Retinal pigment epithelial cell (primary cell): ENCODE data around the gene IGSF22.

Experiments used
- DNase-seq: peaks from one replicate; pipeline ENCODE4 v3.0.0-alpha.2; 2010; ENCODE audit warnings: low read depth
- H3K4me3 ChIP-seq: 2 replicates; pipeline ENCODE4 v1.5.1; 2011; ENCODE audit warnings: mild to moderate bottlenecking, low read length, control low read depth, moderate library complexity
- TF ChIP-seq, protein P1 (sequence below): conservative IDR thresholded peaks from 2 replicates; pipeline ENCODE4 v1.5.1; 2011; ENCODE audit warnings: low read depth, low read length, control low read depth, inconsistent platforms

IGSF22 gene

DNA sequence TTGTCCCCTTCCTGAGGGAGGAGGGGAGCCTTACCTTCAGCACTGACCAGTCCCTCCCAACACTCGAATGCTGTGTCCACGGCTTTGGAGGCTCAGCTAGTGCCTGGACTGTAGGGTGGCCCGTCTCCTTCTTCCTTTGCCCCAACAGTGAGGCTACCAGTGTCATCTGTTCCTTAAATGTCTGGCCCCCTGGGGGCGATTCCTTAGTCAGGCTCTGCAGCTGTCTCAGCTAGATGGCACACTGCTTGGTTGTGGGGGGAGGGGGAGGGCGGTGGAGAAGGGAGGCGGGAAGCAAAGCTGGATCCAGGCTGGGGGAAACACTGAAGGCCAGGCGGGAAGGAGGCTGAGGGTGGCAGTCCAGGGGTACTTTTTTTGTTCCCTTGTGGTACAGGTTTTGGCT is at the start of gene IGSF22:
TSS of gene IGSF22 (minus strand) at position 149 of the 400 bp plus-strand sequence. CDS start 1,952 bp downstream, outside the sequence.
- H3K4me3 ChIP-seq: no peak within 1 kb of the TSS
- no peak for DNase-seq
- TF ChIP-seq, protein P1, sequence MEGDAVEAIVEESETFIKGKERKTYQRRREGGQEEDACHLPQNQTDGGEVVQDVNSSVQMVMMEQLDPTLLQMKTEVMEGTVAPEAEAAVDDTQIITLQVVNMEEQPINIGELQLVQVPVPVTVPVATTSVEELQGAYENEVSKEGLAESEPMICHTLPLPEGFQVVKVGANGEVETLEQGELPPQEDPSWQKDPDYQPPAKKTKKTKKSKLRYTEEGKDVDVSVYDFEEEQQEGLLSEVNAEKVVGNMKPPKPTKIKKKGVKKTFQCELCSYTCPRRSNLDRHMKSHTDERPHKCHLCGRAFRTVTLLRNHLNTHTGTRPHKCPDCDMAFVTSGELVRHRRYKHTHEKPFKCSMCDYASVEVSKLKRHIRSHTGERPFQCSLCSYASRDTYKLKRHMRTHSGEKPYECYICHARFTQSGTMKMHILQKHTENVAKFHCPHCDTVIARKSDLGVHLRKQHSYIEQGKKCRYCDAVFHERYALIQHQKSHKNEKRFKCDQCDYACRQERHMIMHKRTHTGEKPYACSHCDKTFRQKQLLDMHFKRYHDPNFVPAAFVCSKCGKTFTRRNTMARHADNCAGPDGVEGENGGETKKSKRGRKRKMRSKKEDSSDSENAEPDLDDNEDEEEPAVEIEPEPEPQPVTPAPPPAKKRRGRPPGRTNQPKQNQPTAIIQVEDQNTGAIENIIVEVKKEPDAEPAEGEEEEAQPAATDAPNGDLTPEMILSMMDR: no peak

DNA sequence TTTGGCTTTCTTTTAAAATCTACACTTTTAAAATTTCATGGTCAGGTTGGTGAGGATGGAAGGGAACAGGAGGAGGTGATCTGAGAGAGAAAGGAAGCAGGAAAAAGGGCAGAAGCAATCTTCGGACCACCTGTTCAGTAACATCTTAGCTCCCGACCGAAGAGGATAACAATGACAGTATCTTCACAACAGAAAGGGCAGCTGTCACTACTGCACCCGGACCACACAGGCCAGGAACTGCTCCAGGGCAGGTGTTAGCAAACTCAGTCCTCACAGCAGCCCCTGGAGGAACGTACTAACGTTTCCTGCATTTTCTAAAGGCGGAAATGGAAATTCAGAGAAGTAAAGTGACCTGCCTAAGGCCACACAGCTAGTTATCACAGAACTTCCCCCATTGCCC is 48.8 kb upstream of the IGSF22 start:
- TF ChIP-seq, protein P1: no peak
- no peak overlapping the region for H3K4me3 ChIP-seq
- DNase-seq: no peak

DNA sequence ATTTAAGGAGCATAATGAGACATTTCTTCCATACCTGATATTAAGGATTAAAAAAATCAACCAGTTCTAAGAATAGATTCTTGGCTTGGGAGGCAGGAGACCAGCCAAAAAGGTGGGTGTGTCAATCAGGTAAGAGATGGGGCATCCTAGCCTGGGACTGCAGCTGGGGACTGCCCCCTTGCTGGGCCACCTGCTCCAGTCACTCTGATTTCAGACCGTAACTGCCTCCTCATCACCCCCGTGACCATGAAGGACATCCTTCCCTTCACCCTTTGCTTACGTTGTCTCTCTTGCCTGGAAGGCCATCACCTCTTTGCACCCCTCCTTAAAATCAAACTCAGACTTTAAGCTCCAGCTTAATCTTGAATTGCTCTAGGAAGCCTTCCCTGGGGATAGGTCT is 47.7 kb upstream of the IGSF22 start:
- DNase-seq: no peak
- no peak overlapping the region for H3K4me3 ChIP-seq
- TF ChIP-seq, protein P1: no peak

DNA sequence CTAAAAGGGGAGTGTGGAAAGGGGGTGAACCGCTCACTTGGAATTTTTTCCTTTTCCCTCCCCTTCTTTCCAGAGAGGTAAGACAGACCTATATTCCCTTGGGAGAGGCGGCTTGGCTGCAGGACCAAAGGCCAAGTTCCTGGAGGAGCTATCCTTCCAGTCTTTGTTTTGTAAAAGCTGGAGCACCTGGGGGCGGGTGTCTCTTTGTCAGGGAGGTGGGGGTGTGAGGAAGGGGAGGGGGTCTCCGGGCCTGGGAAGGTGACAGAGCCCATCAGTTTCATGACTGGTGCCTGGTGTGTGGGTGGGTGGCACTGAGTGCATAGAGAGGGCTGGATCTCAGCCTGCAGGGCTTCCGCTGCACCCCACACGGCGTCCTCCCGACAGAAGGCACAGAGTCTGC is 47.1 kb upstream of the IGSF22 start:
- DNase-seq: no peak
- H3K4me3 ChIP-seq: no peak overlapping the region
- TF ChIP-seq, protein P1: no peak

DNA sequence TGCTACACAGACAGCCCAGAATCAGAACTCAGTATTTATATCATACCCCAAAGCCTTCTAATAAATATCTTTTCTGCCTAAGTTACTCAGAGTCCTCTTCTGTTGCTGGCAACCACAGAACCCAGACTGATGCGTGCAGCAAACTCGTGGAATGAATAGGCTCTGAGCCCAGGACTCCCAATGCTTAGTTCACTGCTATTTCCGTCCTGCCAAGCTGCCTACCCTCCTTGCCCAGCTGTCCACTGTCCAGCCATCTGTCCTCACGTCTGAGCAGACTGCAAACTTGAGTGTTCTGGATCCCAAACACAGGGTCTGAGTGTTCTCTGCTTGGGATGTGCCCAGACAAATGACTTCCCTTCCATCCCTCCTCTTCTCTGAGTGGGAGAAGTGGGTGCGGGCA is 46.2 kb upstream of the IGSF22 start:
- DNase-seq: no peak
- TF ChIP-seq, protein P1: no peak
- no peak overlapping the region for H3K4me3 ChIP-seq

DNA sequence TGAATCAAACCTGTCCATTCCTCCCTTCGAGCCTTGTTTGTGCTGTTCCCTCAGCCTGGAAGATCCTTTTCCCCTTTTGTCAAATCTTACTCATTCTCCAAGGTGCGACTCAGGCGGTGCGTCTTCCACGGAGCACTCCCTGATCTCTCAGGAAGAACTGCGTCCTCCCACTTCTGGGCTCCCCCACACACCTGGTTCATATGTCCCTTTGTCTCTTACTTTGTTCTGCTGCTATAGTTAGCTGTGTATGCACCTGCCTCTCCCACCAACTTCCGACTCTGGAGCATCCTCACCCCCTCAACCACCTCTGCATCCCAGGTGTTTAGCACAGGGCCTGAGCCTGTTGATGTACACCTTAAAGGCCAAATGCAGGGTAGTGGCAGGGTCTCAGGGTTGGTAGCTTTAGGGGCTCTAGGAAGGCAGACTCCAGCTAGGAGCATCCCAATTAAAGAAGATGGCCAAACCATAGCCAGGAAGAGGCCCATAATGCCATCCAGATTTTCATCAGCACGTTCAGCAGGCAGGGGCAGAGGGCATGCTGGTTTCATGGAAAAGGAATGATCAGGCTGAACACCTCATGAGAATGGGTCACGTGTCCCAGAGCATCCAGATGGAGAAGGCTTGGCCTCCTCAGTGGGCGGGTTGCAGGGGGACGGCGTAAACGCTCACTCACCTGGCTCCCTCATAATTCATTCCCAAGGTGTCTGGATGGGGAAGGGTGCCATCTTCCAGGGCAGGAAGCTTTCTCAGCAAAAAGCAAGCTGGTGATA is 45.5 kb upstream of the IGSF22 start:
- no peak for DNase-seq
- TF ChIP-seq, protein P1: no peak
- no peak overlapping the region for H3K4me3 ChIP-seq

DNA sequence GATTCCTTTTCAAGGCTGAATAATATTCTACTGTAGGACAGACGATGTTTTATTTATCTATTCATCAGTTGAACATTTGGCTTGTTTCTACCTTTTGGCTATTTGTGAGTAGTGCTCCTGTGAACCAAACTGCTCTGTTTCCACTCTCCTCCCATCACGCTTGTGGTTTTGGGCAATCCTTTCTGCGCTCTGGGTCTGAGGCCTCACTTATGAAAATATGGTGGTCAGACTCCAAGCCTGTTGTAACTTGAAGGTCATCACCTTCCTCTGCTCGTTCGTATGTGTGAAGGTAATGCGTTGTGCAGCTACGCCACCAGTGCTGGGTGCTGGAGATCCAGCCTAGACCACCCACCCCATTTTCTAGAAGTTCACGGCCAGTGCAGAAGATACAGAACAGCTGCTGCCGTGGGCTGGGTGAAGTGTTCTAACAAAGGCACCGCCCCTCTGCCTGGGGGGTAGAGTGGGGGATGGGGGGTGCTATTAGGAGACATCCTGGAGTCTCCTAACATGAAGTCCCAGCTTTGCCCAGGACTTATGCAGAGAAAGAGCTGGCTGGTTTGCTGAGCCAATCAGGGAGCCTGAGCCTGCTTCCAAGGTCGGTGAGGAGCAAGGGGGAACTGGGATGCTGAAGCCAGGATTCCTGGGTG is 44.6 kb upstream of the IGSF22 start:
- no peak overlapping the region for H3K4me3 ChIP-seq
- no peak for DNase-seq
- TF ChIP-seq, protein P1: no peak
